LNCaP clone FGC (cell line): ENCODE measurements around the gene NT5DC3.

Experiments
- DNase-seq: peaks from one replicate; pipeline ENCODE4 v3.0.0-alpha.2; 2011; ENCODE audit warnings: low read depth
- H3K4me3 ChIP-seq: 2 replicates; pipeline ENCODE4 v1.5.1; 2011; ENCODE audit warnings: mild to moderate bottlenecking, low read depth, low read length, control low read depth
- CTCF ChIP-seq: IDR thresholded peaks from 2 replicates; pipeline ENCODE4 v1.5.1; 2012; ENCODE audit warnings: mild to moderate bottlenecking; ENCODE audit not compliant: control insufficient read depth, insufficient read depth; ENCODE audit errors: extremely low read depth

NT5DC3 gene

DNA sequence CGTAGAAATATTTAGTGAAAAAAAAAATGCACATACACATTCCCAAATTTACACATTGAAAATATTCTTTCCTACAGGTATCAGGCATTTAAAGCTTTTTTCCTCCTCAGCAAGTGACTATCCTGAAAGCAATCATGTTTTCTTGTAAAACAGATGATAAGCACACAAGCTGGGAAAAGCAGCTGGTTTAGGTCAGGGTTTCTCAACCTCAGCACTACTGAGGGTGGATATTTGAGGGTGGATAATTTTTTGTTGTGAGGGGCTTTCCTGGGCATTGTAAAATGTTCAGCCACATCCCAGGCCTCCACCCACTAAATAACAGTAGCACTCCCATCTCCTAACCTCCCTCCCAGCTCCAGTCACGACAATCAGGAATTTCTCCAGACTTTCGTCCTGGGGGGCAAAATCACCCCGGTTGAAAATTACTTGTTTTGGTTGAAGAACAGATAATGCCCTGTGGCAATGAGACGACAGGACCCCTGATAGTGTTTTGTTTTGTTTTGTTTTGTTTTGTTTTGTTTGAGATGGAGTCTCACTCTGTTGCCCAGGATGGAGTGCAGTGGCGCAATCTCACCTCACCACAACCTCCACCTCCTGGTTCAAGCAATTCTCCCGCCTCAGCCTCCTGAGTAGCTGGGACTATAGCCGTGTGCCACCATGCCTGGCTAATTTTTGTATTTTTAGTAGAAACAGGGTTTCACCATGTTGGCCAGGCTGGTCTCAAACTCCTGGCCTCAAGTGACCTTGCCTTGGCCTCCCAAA, 15.0 kb upstream of the NT5DC3 start:
- no peak for DNase-seq
- TF ChIP-seq CTCF, result no peak
- H3K4me3 ChIP-seq, result no peak overlapping the region

- H3K4me3 ChIP-seq, result no peak overlapping the region
- no peak for DNase-seq
- TF ChIP-seq CTCF, result no peak
Measured at GRCh38 chr12:103855036-103855712, 14.1 kb upstream of the NT5DC3 start.

DNA sequence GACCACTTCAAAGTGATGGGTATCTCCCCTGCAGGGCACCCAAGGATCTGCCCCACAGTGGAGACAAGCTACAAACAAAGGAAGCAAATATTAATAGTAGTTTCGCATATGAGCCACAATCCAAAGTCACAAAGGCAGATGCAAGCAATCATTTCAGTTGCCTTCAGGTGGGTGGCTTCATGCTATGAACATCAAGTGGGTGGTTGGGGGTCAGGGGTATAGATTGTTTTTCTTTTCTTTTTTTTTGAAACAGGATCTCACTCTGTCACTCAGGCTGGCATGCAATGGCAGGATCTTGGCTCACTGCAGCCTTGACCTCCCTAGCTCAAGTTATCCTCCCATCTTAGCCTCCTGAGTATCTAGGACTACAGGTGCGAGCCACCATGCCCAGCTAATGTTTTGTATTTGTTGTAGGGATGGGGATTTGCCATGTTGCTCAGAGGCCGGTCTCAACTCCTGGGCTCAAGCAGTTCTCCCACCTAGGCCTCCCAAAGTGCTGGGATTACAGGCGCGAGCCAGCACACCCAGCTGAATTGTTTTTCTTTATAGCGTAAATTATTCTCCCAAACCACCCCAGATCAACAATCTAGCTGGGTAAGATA, 13.4 kb upstream of the NT5DC3 start:
- no peak overlapping the region for H3K4me3 ChIP-seq
- TF ChIP-seq CTCF, result no peak
- no peak for DNase-seq

DNA sequence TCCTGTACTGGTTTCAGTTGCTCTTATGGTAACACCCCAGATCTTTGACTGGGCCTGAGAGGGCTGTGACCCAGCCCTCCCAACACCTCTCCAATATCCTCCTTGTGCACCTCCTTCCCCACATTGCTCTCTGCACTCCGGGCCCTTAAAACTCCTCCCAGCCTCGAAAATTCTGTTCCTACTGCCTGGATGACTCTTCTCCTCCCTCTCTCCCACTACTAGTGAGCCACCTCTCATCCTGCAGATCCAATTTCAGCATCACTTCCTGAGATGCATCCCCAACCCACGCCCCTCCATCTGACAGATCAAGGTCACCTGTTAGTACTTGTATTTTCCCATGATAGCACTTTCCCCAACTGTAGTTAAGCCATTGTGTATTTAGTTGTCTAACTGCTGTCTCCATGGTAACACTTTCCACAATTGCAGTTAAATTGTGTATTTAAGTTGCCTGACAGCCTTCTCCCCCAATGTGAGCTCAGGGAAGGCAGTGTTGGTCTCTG, 11.5 kb upstream of the NT5DC3 start:
- no peak for TF ChIP-seq CTCF
- no peak overlapping the region for H3K4me3 ChIP-seq
- DNase-seq, result peak; percentile 45

DNA sequence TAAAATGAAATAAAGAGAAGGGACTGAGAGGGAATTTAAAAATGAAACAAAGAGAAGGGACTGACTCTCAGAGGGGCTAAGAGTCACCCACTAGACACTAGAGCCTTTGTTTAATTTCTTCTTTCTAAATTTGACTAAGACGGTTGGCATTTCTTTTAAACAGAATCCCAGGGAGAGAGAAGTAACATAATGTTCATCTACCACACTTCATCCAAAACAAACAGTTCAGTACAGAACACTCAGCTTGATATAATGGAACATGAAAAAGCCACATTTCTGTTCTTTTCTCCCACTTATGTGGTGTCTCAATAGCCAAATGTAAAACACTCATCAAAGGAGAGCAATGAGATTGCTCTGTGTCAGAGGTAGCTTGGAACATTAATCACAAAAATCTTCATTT, 10.1 kb upstream of the NT5DC3 start:
- no peak for TF ChIP-seq CTCF
- no peak overlapping the region for H3K4me3 ChIP-seq
- DNase-seq, result no peak

DNA sequence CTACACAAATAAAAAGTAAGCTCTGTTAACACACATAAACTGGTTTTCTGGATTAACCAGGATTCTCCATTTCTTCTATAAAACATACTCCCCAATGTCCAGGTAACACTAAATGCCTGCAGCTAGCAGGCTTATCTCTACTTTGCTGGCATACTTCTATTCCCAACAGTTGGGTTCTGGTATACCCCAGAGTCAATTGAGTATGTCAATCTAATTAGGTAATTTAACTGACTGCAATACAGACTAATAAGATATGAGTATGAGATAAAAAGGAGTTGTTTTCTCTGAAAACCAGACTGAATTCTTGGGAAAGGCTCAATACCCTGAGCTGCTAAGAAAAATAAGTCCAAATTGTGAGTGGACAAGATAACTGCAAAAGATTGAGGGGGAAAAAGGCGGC, 9.4 kb upstream of the NT5DC3 start:
- H3K4me3 ChIP-seq, result no peak overlapping the region
- no peak for TF ChIP-seq CTCF
- DNase-seq, result no peak
